K562 (cell line): ENCODE data around the gene CACNG5. TPM values are rescaled to one million over a fixed set of nuclear protein-coding genes. Genes with fewer than 3 reads are reported as not detected.

Experiments
- ATAC-seq: fragments of 200-7000 bp; cut with Tn5 transposase; 3 replicates; pipeline ENCODE4 v1.9.1; 2020; ENCODE audit warnings: moderate library complexity
- BruUV-seq: library from RNA; stranded (reverse); fragments of 400-500 nt; replicated peaks from 2 replicates; lab custom pipeline; 2021; lab: Mats Ljungman, UMichigan
- CTCF ChIA-PET: fragments of 300-600 bp; formaldehyde crosslinking; extraction: SDS; loops from one replicate; lab custom pipeline; 2021; ENCODE audit warnings: low intra/inter-chr PET ratio; lab: Yijun Ruan, JAX
- POLR2A ChIA-PET: fragments of 300-600, 350-650 bp; sonication (Branson Sonifier 250); formaldehyde crosslinking; extraction: SDS; loops from one replicate; lab custom pipeline; 2021; ENCODE audit warnings: antibody characterized with exemption, inconsistent platforms; lab: Yijun Ruan, JAX
- DNase-seq, 4 experiments: peaks; one replicate each; pipeline versions ENCODE4 v3.0.0 to v3.0.0-alpha.2; 2011 to 2018; ENCODE audit warnings: low spot score in 3 of 4, mixed read lengths in 3 of 4; ENCODE audit errors: extremely low read depth in 1 of 4
- FAIRE-seq: peaks from 2 replicates; lab custom pipeline; 2011; peaks lifted over from hg19 to GRCh38; lab: Jason Lieb, UNC
- H2AFZ ChIP-seq: 2 replicates; pipeline ENCODE4 v1.6.0; 2011; ENCODE audit warnings: low read depth, low read length, control low read depth, inconsistent platforms
- H3K27ac ChIP-seq: fragments of 200-600 bp; 3 replicates; pipeline ENCODE4 v1.8.0; 2011; ENCODE audit warnings: low read depth, mild to moderate bottlenecking, control low read depth, inconsistent platforms, low read length, moderate library complexity, mixed read lengths; ENCODE audit errors: extremely low read depth
- H3K27me3 ChIP-seq, 2 experiments: fragments of 300-600 bp in 1 of 2; 2 replicates in 1 of 2; 3 replicates in 1 of 2; pipeline versions ENCODE4 v1.6.0 to v1.8.0; 2011; ENCODE audit warnings: inconsistent platforms in 2 of 2, low read length in 2 of 2, mild to moderate bottlenecking in 1 of 2, mixed read lengths in 1 of 2, moderate library complexity in 1 of 2; ENCODE audit not compliant: control insufficient read depth in 2 of 2, insufficient read depth in 2 of 2
- H3K36me3 ChIP-seq: fragments of 300-600 bp; 3 replicates; pipeline ENCODE4 v1.8.0; 2011; ENCODE audit warnings: mild to moderate bottlenecking, low read length, inconsistent platforms; ENCODE audit not compliant: control insufficient read depth, insufficient read depth
- H3K4me1 ChIP-seq, 2 experiments: fragments of 200-600 bp in 1 of 2; replicated peaks in 1 of 2; 2 replicates in 1 of 2; 3 replicates in 1 of 2; pipeline versions ENCODE4 v1.5.1 to v1.8.0; 2011; ENCODE audit warnings: inconsistent platforms in 2 of 2, low read length in 2 of 2, mild to moderate bottlenecking in 1 of 2, mixed read lengths in 1 of 2, moderate library complexity in 1 of 2; ENCODE audit not compliant: control insufficient read depth in 2 of 2, insufficient read depth in 2 of 2
- H3K4me2 ChIP-seq: 2 replicates; pipeline ENCODE4 v1.6.1; 2011; ENCODE audit warnings: low read length, control low read depth, inconsistent platforms, mixed read lengths; ENCODE audit not compliant: insufficient read depth
- H3K4me3 ChIP-seq: fragments of 200-600 bp; sonication (generic), shearing (Covaris generic); 2 replicates; pipeline ENCODE4 v1.5.1; 2016; ENCODE audit warnings: control low read depth, inconsistent platforms
- H3K79me2 ChIP-seq: fragments of 200-600 bp; 3 replicates; pipeline ENCODE4 v1.8.0; 2011; ENCODE audit warnings: low read length, inconsistent platforms; ENCODE audit not compliant: control insufficient read depth, insufficient read depth
- H3K9ac ChIP-seq, 2 experiments: 2 replicates each; pipeline versions ENCODE4 v1.6.0 to v1.6.1; 2011; ENCODE audit warnings: low read depth in 2 of 2, low read length in 2 of 2, control low read depth in 1 of 2, inconsistent platforms in 1 of 2, mild to moderate bottlenecking in 1 of 2, mixed read lengths in 1 of 2; ENCODE audit not compliant: insufficient read depth in 1 of 2
- H3K9me1 ChIP-seq: one replicate; pipeline ENCODE4 v1.6.0; 2011; ENCODE audit warnings: inconsistent platforms, mild to moderate bottlenecking, low read length, moderate library complexity; ENCODE audit not compliant: control insufficient read depth, insufficient read depth
- H3K9me3 ChIP-seq: replicated peaks from 2 replicates; pipeline ENCODE4 v1.5.1; 2011; ENCODE audit warnings: low read depth, low read length, inconsistent platforms; ENCODE audit not compliant: control insufficient read depth, insufficient read depth
- H4K20me1 ChIP-seq: replicated peaks from 2 replicates; pipeline ENCODE4 v1.6.1; 2011; ENCODE audit warnings: low read length, inconsistent platforms, mixed read lengths; ENCODE audit not compliant: control insufficient read depth, insufficient read depth
- CGGBP1 ChIP-seq: fragments of 250-450 bp; sonication (Bioruptor Pico); IDR thresholded peaks from 2 replicates; pipeline ENCODE4 v1.9.0; 2021; ENCODE audit warnings: mild to moderate bottlenecking
- HCFC1 ChIP-seq: IDR thresholded peaks from 2 replicates; pipeline ENCODE4 v1.6.1; 2012; ENCODE audit warnings: low read depth, low read length, improper control_type of control experiment
- HINFP ChIP-seq: fragments of 450-650 bp; conservative IDR thresholded peaks from 2 replicates; pipeline ENCODE4 v1.6.1; 2016; ENCODE audit warnings: missing genetic modification characterization, low read depth, mild to moderate bottlenecking, control low read depth, missing compliant biosample characterization
- SUPT5H ChIP-seq: fragments of 450-650 bp; IDR thresholded peaks from 2 replicates; pipeline ENCODE4 v1.6.1; 2016
- ZNF780A ChIP-seq: fragments of 250-450 bp; sonication (Bioruptor Pico); IDR thresholded peaks from 2 replicates; pipeline ENCODE4 v1.5.0; 2021; ENCODE audit warnings: mild to moderate bottlenecking
- WGBS: fragments of 100-300 bp; shearing (Covaris generic); methylation state at CpG from one replicate; pipeline ENCODE4 v1.1.6; 2016; ENCODE audit warnings: low coverage, mixed read lengths; ENCODE audit not compliant: insufficient coverage; ENCODE audit errors: missing lambda C conversion rate; 5-methylcytosine and 5-hydroxymethylcytosine counted together
- in situ Hi-C: fragments of 300-500 bp; cut with MboI; formaldehyde crosslinking; loops from 4 replicates; pipeline ENCODE4 v1.15.0; 2018; ENCODE audit warnings: inconsistent platforms, mixed read lengths
- intact Hi-C: fragments of 100-400 bp; cut with micrococcal nuclease; formaldehyde crosslinking; loops from 2 replicates; pipeline ENCODE4 v1.14.2; 2022
- polyA plus RNA-seq, 8 experiments: library from polyadenylated mRNA; depleted of rRNA in 4 of 8; stranded (reverse) in 5 of 8; unstranded in 3 of 8; fragments of >200 nt; fragmentation: Nextera tagmentation in 2 of 8; fragmentation: Illumina TruSeq in 1 of 8; extraction: Ambion mirVana in 2 of 8; extraction: Trizol in 1 of 8; gene quantifications; 2 replicates each; pipeline versions ENCODE4 v1.2.1 to v1.2.3, GENCODE V29; 2011 to 2014; ENCODE audit warnings: inconsistent platforms in 1 of 8, missing spikeins in 1 of 8
- total RNA-seq, 7 experiments: library from RNA; depleted of rRNA in 6 of 7; stranded (reverse); fragments of >200 nt in 6 of 7; fragmentation: Illumina TruSeq in 2 of 7; extraction: Trizol in 2 of 7; gene quantifications; 2 replicates each; pipeline versions ENCODE4 v1.2.1 to v1.2.3, GENCODE V29; 2011 to 2021; ENCODE audit warnings: low replicate concordance in 1 of 7

The CACNG5 gene
- total and polyA plus RNA-seq, 9 of the 15 experiments (the other 6 are each of a cell fraction or from before 2014, with no cell fraction given) = not detected

GRCh38 chr17:66842505-66842904 lies 7.6 kb downstream of the CACNG5 start:
- no peak overlapping the region for H3K9ac ChIP-seq
- H3K9me3 ChIP-seq = no peaks in the 10 kb centered on the region
- intact Hi-C loops = no loop called here
- TF ChIP-seq HCFC1 (no peak), HINFP (tag) (no peak), SUPT5H (no peak), ZNF780A (CRISPR knock-in tag) (no peak), CGGBP1 (no peak)
- WGBS = 2% methylated on average over 5 of the region's 5 CpGs
- no peaks in the 10 kb centered on the region for H3K36me3 ChIP-seq
- no peak for FAIRE-seq
- H3K4me2 ChIP-seq = no peak overlapping the region
- no TSS peak for BruUV-seq
- ChIA-PET CTCF (no interaction called here), POLR2A (interaction anchor here (1.2 kb wide), 1 partner anchor 9 kb away, joined by 3 read pairs; no protein-coding TSS in a partner anchor)
- no peaks in the 10 kb centered on the region for H3K4me1 ChIP-seq
- 0 out of 2 replicates have a peak, but pooled peaks cover 4% of the 10 kb centered on the region for H4K20me1 ChIP-seq
- H3K27ac ChIP-seq = no peak overlapping the region
- H3K79me2 ChIP-seq = no peaks in the 10 kb centered on the region
- H3K4me3 ChIP-seq = no peak overlapping the region
- peaks cover 3 to 33% of the 10 kb centered on the region in 2 experiments; a peak in 3 of 5 replicates for H3K27me3 ChIP-seq
- no peak for ATAC-seq
- in situ Hi-C loops = no loop called here
- H3K9me1 ChIP-seq = no peaks in the 10 kb centered on the region
- no peak overlapping the region for H2AFZ ChIP-seq
- no peak for DNase-seq
